HG02642 (cell line): ENCODE results near the gene MKRN2.

Experiments used
- ATAC-seq: cut with Tn5 transposase; IDR thresholded peaks from one replicate; pipeline ENCODE4 v1.9.1; 2021; ENCODE audit warnings: mild to moderate bottlenecking; ENCODE audit not compliant: unreplicated experiment, poor library complexity

MKRN2 gene

GRCh38 chr3:12584083-12584482 is 27.2 kb downstream of the MKRN2 start:
- ATAC-seq, result no peak

DNA sequence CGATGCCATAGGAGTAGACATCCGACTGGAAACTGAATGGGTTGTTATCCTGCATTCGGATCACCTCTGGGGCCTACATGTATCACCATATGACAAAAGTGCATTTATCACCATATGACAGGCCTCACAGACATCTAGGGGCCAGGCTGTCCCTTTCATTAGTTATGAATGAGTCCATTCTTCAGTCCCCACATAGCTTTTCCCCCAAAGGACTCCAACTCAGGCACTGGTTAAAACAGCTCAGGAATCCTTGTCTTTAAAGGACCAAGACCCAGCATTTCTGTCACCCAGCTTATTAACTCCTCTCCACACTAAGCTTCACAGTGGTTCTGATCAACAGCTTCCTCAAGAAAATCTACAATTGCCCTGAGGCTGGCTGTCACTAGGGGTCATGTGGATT is 28.3 kb downstream of the MKRN2 start:
- ATAC-seq, result no peak

DNA sequence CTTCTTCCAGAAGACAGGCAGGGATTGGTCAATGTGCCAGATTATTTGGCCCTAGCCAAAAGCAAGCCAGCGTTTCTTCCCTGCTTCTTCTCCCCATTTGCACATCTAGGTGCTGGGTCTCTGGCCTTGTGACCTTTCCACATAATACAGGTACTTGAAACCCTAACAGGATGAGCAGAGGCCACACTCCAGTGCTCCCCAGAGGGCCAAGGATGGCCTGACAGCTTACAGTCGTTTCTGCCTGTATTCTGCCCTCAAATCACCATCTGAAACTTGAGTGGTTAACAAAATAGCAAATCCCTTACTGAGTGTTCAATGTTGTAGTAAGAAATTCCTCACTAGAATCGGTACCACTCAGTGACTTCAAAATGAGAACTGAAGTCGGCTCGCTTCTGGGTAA is 29.1 kb downstream of the MKRN2 start:
- ATAC-seq, result peak; percentile 50

GRCh38 chr3:12586403-12586802 is 29.5 kb downstream of the MKRN2 start:
- ATAC-seq, result no peak

GRCh38 chr3:12588039-12589009 is 31.4 kb downstream of the MKRN2 start:
- ATAC-seq, result no peak

- ATAC-seq, result no peak
Observed at GRCh38 chr3:12590096-12590495, 33.2 kb downstream of the MKRN2 start.

GRCh38 chr3:12591456-12591855 is 34.6 kb downstream of the MKRN2 start:
- no peak for ATAC-seq

DNA sequence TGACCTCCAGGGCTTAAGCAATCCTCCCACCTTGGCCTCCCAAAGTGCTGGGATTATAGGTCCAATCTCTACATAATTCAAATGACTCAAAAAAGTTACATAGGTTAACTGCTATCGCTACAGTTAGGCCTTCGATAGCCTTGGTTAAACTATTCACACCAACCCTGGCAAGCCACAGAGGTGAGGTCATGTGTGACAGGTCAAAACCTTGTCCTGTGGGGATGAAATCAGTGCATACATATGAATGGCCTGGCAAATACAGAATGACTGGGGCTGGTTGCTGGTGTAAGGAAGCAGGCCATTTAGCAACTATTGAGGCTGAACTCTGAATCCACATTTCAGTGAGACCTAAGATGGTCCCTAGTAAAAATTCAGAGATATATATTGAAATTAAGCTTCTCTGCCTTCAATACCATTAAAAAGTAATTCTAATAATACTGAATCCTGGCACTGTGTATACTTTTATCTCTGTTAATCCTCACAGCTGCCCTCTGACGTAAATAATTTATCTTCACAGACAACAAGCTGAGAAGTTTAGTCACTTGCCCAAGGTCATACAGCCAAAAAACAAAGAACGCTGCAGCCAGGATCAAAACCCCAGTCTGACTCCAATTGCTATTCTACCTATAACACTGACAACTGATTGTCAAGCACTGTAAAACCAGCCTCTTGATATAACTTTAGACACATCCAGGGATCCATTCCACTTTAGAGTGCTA is 35.3 kb downstream of the MKRN2 start:
- no peak for ATAC-seq

DNA sequence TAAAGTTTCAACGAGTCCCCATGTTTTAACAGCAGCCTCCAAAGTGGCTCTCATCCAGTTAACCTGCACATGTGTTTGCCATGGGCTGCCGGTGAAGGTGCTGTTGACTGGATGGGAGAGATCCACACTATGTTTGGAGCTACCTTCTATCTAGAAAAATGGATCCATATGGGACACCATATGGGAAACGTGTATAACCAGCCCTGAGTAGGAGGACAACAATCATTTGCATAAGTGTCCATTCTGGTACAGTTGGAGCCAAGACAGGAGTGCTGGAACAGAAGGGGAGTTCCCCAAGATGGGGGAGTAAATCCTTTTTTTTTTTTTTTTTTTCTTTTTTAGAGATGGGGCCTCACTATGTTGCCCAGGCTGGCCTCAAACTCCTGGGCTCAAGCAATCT is 36.6 kb downstream of the MKRN2 start:
- ATAC-seq, result no peak

- no peak for ATAC-seq
Observed at GRCh38 chr3:12598890-12599289, 42.0 kb downstream of the MKRN2 start.

GRCh38 chr3:12601072-12601471 is 44.2 kb downstream of the MKRN2 start:
- ATAC-seq, result no peak

DNA sequence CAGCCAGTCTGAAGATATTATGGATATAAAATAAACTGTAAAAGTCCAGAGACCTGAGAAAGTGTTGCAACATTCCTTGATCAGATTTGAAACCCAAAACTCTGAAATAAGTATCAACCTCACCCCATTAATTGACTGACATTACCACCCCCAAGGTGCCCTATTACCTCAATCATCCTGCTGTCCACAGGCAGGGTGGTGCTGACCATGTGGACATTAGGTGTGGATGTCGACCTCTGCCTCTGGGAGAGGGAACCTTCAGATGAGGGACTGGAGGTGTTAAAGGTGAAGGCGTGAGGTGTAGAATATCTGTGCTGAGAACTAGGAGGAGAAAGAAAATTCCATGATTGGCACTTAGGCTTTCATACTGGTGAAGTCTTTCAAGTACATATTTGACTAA is 47.1 kb downstream of the MKRN2 start:
- ATAC-seq, result no peak

GRCh38 chr3:12608376-12608775 is 51.5 kb downstream of the MKRN2 start:
- no peak for ATAC-seq

DNA sequence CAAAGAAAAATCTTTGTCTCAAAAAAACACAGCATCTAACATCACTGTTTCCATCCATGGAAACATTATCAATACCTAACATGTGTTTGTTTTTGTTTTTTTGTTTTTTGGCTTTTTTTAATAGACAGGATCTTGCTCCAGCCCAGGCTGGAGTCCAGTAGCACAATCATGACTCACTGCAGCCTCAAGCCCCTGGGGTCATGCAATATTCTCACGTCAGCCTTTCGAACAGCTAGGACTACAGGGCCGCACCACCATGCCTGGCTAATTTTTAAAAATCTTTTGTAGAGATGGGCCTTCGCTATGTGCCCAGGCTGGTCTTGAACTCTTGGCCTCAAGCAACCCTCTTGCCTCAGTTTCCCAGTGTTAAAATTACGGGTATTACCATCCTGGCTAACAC is 54.2 kb downstream of the MKRN2 start:
- ATAC-seq, result no peak

DNA sequence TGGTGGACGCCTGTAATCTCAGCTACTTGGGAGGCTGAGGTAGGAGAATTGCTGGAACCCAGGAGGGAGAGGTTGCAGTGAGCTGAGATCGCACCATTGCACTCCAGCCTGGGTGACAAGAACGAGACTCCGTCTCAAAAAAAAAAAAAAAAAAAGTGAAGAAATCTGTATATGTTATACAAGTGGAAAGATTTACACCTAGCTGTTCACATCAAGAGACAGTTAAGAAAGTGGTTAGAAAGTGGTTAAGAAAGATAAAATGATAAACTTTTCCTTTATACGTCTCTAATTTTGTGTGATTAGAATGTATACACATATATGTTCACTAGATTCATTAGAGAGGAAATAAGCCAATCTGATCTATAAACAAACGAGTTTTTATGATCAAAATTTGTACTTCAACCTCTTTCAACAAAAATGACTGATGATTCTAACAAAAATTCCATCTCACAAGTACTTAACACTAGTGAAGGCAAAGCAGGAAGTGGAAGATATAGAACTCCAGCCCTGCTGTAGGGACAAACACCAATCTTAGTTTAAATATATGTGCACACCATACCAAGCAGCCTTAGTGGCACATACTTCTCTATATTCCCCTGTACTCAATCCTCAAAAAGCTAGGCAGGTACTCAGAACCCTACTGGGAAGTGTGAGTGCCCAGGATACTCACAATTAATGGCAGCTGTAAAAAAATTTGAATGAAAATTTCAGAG is 55.8 kb downstream of the MKRN2 start:
- no peak for ATAC-seq

GRCh38 chr3:12613250-12613649 is 56.4 kb downstream of the MKRN2 start:
- no peak for ATAC-seq

DNA sequence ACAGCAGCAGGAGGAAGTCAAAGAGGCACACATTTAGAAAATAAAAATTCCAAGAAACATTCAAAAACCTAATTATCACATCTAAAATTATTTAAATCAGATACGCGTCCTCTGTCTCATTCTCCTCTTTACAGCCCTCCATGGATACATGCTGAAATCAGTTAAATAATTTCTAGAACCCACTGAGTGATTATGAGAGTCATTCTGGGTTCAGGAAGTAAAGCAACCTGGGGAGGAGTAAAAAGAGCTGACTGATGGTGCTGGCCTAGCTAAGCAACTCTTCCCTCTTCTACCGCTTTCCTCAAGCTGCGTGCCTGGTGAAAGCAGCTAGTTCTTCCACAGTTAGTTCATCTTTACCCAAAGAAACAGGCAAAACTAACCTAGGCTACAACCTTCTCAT is 58.4 kb downstream of the MKRN2 start:
- no peak for ATAC-seq

DNA sequence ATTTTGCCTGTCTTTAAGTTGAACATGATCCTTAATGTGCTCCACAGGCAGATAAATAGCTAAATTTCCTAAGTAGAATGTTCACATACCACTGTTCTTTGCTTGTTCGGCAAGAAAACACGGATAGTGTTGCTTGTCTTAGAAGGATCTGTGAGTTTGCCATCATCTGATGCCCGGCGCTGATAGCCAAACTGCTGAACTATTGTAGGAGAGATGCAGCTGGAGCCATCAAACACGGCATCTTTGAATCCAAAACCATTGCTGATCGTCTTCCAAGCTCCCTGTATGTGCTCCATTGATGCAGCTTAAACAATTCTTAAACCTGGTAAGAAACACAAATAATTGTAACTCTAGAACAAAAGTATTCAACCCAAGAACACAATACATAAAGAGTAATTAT is 61.5 kb downstream of the MKRN2 start:
- no peak for ATAC-seq

- no peak for ATAC-seq
Observed at GRCh38 chr3:12620305-12620704, 63.4 kb downstream of the MKRN2 start.

GRCh38 chr3:12620729-12621128 is 63.8 kb downstream of the MKRN2 start:
- no peak for ATAC-seq

DNA sequence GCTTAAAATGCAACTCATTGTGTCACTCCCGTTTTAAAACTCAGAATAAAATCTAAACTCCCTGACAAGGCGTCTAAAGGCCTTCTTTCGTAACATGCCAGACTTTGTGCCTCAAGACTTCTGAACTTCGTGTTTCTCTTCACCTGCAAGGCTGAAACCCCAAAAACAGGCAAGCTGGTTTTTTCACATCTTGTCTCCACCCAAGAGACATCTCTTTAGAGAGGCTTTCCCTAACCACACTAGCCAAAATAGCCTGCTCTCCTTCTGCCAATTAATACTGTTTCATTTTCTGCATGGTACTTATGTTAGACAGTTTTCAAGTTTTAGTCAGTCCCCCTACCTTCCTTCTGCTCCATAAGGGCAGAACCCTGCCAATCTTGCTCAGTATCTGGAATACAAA is 65.4 kb downstream of the MKRN2 start:
- ATAC-seq, result no peak
